Activated CD8-positive, alpha-beta memory T cell treated with anti-CD3 and anti-CD28 coated beads for 4 hours (primary cell): ENCODE results near the gene FAM72B.
"Not testable (repeated sequence)": the region's sequence is repeated elsewhere in the genome, so short reads cannot be mapped to it uniquely, and the experiment has no call there.

ENCODE experiments used
- DNase-seq, 2 donors: peaks; one replicate each; pipeline ENCODE4 v3.0.0-alpha.2; 2020; ENCODE audit warnings: low read depth in 2 of 2

Gene FAM72B

DNA sequence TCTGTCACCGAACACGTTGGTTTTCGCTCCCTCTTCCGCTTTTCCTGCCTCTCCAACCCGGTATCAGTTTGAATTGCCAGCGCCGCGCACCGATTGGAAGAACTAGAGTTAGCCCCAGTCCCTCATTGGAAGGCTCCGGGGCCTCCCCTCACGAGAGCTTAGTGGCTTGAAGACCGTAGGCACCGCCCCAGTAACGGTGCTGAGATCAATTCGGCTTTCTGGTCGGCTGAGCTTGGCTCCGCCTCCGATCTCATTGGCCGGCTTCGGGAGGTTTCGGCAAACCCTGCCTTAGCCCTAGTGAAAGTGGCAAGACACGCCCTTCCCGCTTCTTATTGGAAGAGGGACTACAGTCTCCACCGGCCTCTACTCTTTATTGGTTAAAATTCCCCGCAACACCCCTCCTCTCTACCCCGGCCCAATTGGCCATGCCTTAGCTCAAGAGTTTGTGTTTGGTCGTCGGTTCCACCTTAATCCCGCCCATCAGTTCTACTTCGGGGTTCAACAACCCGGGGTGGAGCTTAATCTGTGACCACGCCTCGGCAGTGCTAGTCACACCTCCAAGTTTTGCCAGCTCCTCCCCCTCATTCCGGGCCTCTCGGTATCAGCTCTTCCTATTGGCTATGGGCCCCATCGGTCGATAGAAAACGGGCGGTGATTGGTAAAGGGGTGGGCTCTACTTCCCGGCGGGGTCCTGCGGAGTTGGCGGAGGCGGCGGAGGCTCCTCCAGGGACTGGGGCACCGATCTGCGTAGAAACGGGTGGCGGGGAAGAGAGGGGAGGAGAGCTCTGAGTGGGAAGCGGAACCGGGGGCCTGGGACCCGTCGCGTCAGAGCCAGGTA, at the start of gene FAM72B, which contains the start of gene SRGAP2C:
FAM72B (minus strand) TSS at position 51 of the 838 bp plus-strand sequence. CDS start 851 bp downstream, outside the sequence.
SRGAP2C (plus strand) TSS at position 686 of the 838 bp plus-strand sequence. CDS start 2,472 bp downstream, outside the sequence.
- DNase-seq, result peak; percentile 73 to 89

DNA sequence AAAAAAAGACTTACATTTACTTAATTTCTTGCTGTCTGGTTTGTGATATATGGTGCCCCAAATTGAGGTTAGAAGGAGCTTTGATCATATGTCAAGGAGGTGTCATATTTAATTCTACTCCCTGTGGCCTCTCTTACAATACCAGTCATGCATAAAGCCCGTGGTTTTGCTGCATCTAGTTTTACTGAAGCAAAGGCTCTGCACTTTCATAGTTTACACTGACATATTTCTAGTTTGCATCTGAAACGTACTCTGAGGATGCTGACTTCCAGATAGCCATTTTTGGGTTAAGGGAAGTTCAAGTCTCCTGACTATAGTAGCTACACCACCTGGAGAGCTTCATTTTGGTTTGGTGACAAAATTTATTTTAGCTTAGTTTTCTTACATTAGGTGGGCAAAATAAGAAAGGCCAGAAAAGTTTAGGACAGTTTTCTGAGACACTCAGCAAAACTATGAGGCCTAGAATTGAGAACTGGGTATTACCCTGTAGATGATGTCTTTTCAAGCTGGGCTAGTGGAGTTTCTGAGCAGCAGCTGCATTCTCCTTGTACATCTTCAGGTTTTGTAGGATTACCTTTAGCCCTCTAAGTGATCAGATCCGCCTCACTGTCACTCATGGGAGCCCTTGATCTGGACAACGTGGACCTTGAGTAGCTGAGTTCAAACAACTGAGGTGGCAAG, 48.4 kb upstream of the FAM72B start:
- DNase-seq, result not testable (repeated sequence)

DNA sequence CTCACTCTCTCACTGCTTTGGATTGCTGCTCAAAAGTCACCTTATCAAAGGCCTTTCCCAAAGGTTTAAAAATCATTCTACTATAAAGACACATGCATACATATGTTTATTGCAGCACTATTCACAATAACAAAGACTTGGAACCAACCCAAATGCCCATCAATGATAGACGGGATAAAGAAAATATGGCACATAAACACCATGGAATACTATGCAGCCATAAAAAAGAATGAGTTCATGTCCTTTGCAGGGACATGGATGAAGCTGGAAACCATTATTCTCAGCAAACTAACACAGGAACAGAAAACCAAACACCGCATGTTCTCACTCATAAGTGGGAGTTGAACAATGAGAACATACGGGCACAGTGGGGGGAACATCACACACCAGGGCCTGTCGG, 46.5 kb upstream of the FAM72B start:
- DNase-seq, result not testable (repeated sequence)

DNA sequence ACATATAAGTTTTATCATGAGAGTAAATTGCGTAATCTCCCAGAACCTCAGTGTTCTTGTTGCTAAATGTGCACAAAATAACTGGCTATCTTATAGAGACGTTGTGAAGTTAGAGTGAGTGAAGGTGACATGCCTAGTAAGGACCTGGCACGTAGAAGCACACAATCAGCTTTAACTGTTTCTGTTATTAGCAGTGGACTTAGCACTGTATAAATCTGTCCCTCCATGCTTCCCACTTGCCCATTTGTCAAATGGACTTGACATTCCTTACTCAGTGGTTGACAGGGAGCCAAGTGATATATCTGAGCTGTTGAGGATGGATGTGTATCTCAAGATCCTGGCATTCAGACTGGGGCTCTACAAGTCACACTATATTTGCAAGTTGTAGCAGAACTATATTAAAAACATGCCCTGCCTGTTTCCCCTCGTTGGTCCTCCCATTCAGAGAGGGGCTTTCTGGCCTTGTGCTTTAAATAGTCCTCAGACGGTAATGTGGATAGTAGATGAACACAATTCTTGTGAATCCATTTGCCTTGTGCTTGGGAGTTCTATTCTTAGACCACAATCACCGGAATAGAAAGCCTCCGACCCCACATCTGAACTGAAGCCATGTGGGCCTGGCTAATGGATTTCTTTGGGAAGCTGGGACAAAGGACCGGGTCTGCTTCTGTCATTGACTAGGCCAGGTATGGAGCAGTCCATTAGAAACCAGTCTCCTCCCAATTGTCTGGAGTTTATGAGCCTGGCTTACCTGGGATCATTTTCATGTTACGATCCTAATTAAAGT, 43.6 kb upstream of the FAM72B start:
- DNase-seq, result not testable (repeated sequence)

DNA sequence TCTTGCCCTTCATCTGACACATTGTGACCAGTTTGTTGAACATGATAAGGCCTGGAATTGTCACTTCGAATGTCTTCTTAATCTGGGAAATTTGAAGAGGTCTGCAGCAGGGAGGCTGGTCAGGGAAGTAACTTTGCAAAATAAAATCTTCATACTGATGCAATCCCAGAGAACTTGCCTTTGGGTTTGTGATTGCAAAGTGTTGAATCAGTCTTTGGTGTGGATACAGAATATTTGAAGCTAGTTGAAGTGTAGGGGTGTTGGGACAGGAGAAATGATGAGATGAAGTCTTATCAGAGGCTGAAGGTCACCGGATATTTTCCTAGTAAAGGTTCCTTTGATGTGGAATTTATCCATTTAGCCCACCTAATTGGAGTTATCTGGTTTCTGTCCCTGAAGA, 42.8 kb upstream of the FAM72B start:
- DNase-seq, result not testable (repeated sequence)

DNA sequence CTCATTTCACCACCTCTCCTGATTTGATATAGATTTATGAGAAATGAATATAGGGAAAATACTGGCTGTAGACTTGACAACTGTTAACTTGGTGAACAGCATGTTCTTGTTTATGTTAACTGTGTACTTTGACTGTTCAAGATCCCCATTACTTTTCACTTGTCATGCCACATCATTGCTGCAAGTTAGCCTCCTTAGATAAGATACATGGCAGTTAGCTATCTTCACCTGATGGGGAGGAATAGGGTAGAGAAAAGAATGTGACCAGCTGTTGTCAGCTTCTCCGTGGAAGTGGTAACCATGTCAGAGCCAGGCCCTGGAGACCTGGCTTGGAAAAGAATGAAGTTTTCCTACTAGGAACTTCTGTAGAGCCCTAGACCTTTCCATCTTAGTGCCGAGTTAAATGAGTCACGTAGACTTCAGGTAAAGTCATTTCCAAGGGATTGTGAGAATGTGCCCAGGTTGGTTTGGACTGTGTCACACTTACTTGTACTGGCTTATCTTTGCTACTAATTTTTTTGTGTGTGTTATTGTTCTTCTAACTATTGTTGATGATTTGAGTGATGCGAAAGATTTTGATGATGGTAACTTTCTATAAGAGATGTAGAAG, 42.3 kb upstream of the FAM72B start:
- DNase-seq, result not testable (repeated sequence)

DNA sequence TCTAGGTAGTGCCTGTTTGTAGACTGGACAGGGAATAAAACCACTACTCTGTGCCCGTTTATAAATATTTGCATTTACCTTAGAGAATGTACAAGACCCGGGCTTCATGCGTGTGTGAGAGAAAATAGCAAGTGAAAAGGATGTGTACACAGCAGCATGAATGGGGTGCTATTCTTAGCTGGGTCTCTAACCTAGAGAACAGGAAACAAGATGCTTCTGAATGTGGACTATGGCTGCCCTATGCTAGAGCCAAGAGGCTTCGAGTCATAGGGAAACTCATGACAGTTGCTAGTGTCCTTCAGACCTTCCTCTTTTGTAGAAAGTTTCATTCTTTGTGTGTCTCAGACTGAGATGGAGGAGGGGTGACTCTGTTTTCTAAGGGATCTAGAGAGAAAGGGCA, 40.6 kb upstream of the FAM72B start:
- not testable (repeated sequence) for DNase-seq

DNA sequence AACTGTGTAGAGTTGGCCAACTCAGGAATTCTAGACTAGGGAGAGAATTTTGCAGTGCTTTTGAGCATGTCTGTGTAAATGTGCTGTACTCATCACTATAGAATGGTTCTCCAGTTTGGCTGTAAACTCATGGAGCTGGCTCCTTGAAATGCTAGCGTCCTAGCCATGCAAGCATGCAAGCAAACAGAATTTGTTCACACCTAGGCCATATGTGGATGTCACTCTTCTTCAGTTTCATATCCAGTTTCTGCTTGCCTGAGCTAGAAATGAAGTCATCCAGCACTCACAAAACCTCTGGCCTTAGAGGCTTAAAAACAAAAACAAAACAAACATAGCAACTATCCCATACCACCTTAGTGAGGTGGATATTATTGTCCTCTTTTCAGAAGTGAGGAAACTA, 37.6 kb upstream of the FAM72B start:
- not testable (repeated sequence) for DNase-seq

DNA sequence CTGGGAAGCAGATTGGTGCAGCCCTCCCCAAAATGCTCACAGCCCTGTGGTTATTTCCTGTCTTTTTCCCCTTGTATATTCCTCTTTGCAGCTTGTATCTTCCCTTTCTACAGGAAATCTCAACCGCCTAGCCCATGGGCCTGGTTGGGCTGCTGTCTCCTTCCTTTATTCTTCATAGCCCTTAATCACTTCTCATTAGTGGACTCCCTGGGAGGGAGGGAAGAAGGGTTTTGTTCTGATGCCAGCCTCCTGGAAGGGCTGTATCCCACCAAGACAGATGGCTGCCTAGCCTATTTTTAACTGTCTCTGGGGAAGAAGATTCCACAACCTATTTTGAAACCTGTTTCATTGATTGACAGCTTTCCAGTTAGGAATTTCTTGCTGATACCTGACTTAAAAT, 32.5 kb upstream of the FAM72B start:
- DNase-seq, result not testable (repeated sequence)

DNA sequence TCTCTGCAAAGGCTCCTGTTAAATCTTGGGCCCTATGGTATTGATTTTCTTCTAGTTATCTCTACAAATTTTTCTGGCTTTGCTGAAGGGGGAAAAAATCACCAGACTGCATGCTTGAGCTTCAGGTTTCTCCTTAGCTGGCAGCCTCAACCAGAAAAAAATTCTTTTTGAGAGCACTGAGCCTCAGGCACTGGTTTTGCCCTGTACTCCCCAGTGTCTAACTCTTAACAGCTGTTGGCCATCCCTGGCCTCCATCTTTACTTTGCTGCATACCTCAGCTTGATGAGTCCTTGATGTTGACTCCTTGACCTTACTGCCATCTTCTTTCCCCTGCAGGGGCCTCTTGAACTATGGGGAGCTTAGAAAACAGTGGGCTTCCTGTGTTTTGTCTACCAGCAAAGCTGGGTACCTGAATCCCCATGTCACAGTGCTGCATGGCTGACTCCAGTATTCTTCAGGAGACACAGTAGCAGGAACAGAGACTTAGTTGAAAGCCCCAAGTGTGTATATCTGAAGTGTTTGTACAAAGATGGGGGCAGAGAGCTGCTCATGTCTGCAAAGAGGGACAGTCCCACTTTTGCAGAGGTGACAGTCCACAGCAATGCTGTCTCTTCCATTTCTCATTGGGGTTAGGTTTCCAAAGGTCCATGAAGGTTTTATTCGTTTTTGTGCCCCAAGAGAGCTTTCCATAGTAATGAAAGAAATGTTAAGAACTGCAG, 31.7 kb upstream of the FAM72B start:
- not testable (repeated sequence) for DNase-seq

DNA sequence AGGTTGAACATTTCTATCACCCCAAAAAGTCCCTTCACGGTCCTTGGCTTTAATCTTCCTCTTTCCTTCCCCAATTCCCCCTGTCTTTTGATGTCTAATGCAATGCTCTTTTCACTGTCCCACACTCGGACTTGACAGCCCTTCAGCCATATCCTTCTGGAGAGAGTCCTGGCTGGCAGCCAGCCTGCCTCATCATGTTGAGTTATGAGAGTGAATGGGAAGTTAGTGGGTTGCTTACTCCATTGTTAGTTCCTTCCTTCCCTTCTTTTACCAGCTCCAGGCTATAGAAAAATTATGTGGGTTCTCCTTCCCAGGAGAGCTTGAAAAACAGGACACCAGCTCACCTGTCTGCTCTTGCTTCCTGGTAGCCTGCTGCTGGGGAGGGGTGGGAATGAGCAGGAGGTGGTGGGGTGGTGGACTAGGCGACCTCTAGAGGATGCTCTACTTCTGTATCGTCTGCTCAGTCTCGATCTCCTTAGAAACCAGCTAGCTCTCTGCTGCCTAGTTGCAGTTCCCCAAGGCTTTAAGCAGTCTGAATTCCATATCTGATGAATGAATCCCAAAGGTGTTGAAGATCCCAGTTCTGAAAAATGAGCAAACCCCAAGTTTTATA, 30.5 kb upstream of the FAM72B start:
- DNase-seq, result not testable (repeated sequence)

DNA sequence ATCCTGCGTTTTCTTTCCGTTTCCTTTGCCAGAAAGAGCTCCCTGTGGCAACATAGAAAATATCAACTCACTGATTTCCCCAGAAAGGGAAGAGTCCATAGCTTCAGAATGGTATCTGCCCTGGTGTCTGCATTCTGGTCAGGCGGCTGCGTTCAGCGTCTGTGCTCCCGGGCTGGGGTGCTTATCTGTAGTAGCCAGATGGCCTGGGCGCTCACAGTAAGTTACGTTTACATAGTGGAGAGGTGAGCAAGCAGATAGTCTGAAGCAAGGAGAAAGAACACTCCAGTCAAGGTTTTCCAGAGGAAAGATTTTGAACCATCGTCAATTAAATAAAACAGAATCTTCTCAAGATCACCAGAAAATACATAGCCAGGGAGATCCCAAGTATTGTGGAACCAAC, 29.4 kb upstream of the FAM72B start:
- not testable (repeated sequence) for DNase-seq

DNA sequence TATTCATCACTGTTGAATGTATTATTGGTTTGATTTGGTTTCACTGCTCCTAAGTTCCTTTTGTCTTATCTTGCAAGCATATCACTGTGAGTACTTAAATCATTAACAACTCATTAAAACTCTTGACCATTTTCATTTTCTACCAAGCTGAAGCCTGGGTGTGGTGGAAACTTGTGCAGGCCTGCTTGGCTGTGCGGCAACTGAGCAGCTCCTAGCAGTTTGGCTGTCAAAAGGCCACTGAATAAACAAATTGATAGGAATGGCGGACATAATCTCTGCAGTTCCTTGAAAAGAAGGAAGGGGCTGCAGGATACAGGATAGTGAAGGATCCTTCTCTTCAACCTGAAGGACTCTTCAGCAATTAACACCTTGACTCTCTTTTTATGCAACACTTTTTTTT, 26.6 kb upstream of the FAM72B start:
- not testable (repeated sequence) for DNase-seq

DNA sequence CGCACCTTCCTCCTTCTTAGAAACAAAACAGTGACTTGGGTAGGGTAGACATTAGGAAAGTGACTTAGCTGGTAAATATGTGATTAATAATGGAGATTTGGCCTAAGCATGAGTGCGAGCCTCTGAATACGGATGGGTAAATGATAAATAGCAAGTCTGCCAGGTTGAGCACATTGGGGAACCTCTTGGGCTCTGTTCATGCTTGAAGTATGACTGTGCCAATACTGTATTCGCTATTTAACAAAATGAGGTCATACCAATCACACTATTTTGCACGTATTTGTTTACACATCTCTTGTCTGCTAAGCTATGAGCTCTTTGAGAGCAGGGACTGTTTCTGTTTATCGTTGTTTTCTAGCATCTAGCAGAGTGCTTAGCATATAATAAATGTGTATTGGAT, 24.2 kb upstream of the FAM72B start:
- DNase-seq, result not testable (repeated sequence)

DNA sequence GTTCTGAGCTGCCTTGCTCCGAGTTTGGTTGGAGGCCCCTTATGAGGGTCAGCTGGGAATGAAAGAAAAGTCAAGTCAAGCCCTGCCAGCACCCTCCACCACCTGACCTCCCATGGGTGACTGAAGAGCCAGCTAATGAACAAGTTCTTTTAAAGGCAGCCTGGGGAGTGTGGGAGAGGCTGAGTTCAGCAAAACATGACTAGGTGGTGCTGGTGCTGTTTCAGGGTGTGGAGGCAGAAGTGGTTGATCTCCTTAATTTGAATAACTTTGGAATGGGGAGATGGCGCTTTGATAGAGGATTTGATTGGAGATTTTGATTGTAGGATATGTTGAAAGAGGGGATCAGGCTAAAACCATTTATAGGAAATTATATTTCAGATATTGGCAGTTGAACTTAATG, 23.2 kb upstream of the FAM72B start:
- not testable (repeated sequence) for DNase-seq

DNA sequence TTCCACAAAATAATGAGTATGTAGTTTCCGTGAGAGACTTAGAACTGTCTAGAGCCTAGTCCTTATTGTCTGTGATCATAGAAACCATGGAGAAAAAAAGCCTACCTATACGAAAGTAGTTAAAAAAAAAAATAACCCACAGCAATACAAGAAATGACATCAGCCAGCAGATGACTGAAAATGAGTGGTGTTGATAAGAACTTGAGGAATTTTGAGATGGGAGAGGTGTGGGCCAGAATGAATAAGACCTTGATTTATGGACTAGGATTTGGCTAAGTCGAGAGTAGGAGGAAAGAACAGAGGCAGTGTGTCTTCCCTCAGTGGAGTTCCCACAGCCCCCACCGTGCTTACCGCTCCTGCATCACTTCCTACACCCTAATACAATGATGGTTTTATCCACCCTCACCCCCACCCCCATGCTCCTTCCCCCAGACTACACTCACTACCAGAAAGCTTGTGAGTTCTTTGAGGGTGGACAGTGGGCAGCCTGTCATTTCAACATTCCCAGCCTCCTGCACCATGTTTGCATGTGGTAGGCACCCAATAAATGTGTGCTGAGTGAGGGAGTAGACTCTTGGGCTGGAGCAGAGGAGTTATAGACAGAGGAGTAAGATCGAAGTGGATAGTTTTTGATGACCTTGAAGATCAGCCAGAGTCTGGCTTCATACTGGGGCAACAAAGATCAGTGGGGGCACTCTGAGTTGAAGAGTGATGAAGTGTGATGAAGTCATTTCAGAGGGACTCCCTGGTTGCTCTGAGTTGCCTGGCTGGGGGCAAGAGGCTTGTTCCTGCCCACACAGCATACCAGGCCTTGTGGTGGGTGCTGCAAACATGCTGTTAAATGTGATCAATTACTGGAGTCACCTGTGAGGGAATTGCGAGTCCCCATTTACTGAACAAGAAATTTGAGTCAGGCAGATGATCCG, 21.9 kb upstream of the FAM72B start:
- not testable (repeated sequence) for DNase-seq

DNA sequence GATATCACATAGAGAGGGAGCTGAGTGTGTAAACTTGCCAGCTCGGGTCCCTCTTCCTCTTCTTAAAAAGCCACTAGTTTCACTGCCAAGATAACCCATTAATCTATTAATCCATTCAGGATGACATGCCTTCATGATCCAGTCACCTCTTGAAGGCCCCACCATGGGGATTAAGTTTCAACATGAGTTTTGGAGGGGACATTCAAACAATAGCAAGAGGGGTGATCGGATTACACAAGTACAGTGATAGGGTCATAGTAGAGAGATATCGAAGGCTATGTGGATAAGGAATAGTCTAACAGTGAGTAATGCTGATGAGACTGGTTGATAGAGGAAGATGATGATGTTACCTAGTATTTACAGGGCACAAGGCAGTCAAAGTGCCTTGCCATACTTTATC, 18.8 kb upstream of the FAM72B start:
- DNase-seq, result not testable (repeated sequence)

DNA sequence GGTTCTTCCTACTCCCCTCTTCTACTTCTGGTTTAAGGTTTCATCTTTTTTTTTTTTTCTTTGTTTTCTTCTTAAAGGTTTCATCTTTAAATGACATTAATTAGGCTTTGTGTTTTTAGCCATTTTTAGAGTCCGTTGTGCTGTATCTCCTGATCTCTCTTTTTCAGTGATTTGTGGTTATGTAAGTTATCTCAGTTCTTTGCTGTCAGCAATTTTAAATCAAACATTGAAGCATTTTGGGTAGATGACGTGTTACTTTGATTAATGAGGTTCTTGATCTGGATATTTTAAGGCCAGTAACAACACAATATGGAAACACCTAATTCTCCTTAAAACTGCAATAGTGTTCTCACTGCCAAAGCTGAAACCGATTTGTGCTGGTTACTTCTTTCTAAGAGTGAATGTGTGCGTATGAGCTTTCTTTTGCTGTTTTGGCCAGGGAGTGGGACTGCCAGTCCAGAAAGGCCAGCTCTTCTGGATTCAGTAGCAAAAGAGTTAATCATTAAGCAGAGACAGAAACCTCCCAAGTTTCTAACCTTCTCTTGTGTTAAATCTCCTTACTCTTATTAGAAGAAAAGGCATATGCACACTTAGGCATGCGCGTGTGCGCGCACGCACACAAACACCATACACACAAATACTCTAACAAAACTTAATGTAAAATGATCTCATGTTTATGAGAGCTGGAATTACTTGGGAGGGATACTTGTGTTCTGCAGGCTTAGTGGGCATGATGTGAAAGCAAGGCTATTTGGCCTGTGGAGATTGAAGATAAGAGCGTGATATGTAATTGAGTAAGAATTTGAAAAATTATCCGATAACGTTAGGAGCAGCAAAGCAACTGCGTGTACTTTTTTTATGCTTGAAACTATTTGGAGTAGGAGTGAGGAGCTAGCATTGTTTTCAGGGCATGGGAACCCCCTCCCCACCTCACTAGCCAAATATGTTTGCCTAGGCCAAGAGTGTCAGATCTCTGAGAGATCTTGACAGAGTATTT, 17.1 kb upstream of the FAM72B start:
- DNase-seq, result not testable (repeated sequence)
